GM23338 (cell line): ENCODE results near the gene ABCC3. TPM values are rescaled to one million over a fixed set of nuclear protein-coding genes. Genes with fewer than 3 reads are reported as not detected.

ENCODE experiments used
- ATAC-seq: fragments of 200-7000 bp; cut with Tn5 transposase; 3 replicates; pipeline ENCODE4 v1.9.1; 2020
- DNase-seq: peaks from one replicate; pipeline ENCODE4 v3.0.0-alpha.2; 2015; ENCODE audit warnings: low spot score
- H2AFZ ChIP-seq: fragments of 200-600 bp; sonication (generic); 2 replicates; pipeline ENCODE4 v1.8.0; 2016; ENCODE audit warnings: antibody characterized with exemption, mild to moderate bottlenecking, moderate library complexity
- H3F3A ChIP-seq: fragments of 200-600 bp; sonication (generic); replicated peaks from 2 replicates; pipeline ENCODE4 v1.8.0; 2017; ENCODE audit warnings: antibody characterized with exemption, mixed run types, low read depth
- H3K27ac ChIP-seq: fragments of 200-600 bp; sonication (generic); 2 replicates; pipeline ENCODE4 v1.6.1; 2016; ENCODE audit warnings: low read depth
- H3K27me3 ChIP-seq: fragments of 200-600 bp; sonication (generic); 2 replicates; pipeline ENCODE4 v1.8.0; 2016; ENCODE audit warnings: mild to moderate bottlenecking, mixed run types, moderate library complexity; ENCODE audit not compliant: insufficient read depth
- H3K36me3 ChIP-seq: fragments of 200-600 bp; sonication (generic); 2 replicates; pipeline ENCODE4 v1.8.0; 2016; ENCODE audit warnings: mild to moderate bottlenecking; ENCODE audit not compliant: insufficient read depth
- H3K4me1 ChIP-seq: fragments of 200-600 bp; sonication (generic); 2 replicates; pipeline ENCODE4 v1.8.0; 2016; ENCODE audit warnings: mild to moderate bottlenecking, moderate library complexity; ENCODE audit not compliant: insufficient read depth
- H3K4me2 ChIP-seq: fragments of 200-600 bp; sonication (generic); 2 replicates; pipeline ENCODE4 v1.7.1; 2017; ENCODE audit warnings: mixed run types
- H3K4me3 ChIP-seq: fragments of 200-600 bp; sonication (generic); 2 replicates; pipeline ENCODE4 v1.6.1; 2016; ENCODE audit warnings: mixed run types
- H3K79me2 ChIP-seq: fragments of 200-600 bp; sonication (generic); replicated peaks from 2 replicates; pipeline ENCODE4 v1.8.0; 2017; ENCODE audit warnings: mild to moderate bottlenecking; ENCODE audit not compliant: insufficient read depth
- H3K9me2 ChIP-seq: fragments of 200-600 bp; sonication (generic); 2 replicates; pipeline ENCODE4 v1.8.0; 2017; ENCODE audit not compliant: insufficient read depth
- H4K20me1 ChIP-seq: fragments of 200-600 bp; sonication (generic); replicated peaks from 2 replicates; pipeline ENCODE4 v1.8.0; 2017; ENCODE audit warnings: mild to moderate bottlenecking; ENCODE audit not compliant: insufficient read depth
- H3K27ac Mint-ChIP-seq: 2 replicates; pipeline ENCODE4 v1.8.0; 2020; ENCODE audit warnings: inconsistent platforms, mild to moderate bottlenecking, moderate library complexity, mixed read lengths
- H3K27me3 Mint-ChIP-seq: 3 replicates; pipeline ENCODE4 v1.8.0; 2022; ENCODE audit warnings: low read depth, mild to moderate bottlenecking, moderate library complexity, mixed read lengths, inconsistent platforms; ENCODE audit not compliant: insufficient read depth, poor library complexity
- H3K36me3 Mint-ChIP-seq: 3 replicates; pipeline ENCODE4 v1.8.0; 2021; ENCODE audit warnings: low read depth, mild to moderate bottlenecking, inconsistent platforms, moderate library complexity, mixed read lengths
- H3K4me1 Mint-ChIP-seq: 3 replicates; pipeline ENCODE4 v1.8.0; 2020; ENCODE audit warnings: mild to moderate bottlenecking, inconsistent platforms, mixed read lengths
- H3K4me3 Mint-ChIP-seq: 3 replicates; pipeline ENCODE4 v1.8.0; 2021; ENCODE audit warnings: moderate library complexity, mild to moderate bottlenecking, inconsistent platforms, mixed read lengths
- H3K9me3 Mint-ChIP-seq: 3 replicates; pipeline ENCODE4 v1.8.0; 2020; ENCODE audit warnings: moderate library complexity, mild to moderate bottlenecking, inconsistent platforms, mixed read lengths
- CREB1 ChIP-seq: fragments of 250-450 bp; sonication (Bioruptor Pico); IDR thresholded peaks from 2 replicates; pipeline ENCODE4 v1.5.0; 2020; ENCODE audit warnings: low read depth, mild to moderate bottlenecking, moderate library complexity
- EZH2 ChIP-seq: fragments of 200-600 bp; sonication (generic); IDR thresholded peaks from one replicate; pipeline ENCODE4 v1.8.0; 2017; ENCODE audit warnings: antibody characterized with exemption, mild to moderate bottlenecking, low read depth; ENCODE audit not compliant: unreplicated experiment
- EZH2phosphoT487 ChIP-seq: fragments of 200-600 bp; sonication (generic); IDR thresholded peaks from one replicate; pipeline ENCODE4 v1.8.1; 2018; ENCODE audit warnings: antibody characterized with exemption; ENCODE audit not compliant: unreplicated experiment
- JUNB ChIP-seq: IDR thresholded peaks from one replicate; pipeline ENCODE4 v1.6.1; 2016; ENCODE audit warnings: antibody characterized with exemption; ENCODE audit not compliant: unreplicated experiment
- NANOG ChIP-seq: IDR thresholded peaks from 2 replicates; pipeline ENCODE4 v1.6.1; 2016; ENCODE audit warnings: antibody characterized with exemption, borderline replicate concordance
- REST ChIP-seq: IDR thresholded peaks from one replicate; pipeline ENCODE4 v1.6.1; 2018; ENCODE audit warnings: antibody characterized with exemption; ENCODE audit not compliant: unreplicated experiment
- STAT1 ChIP-seq: IDR thresholded peaks from one replicate; pipeline ENCODE4 v1.6.1; 2016; ENCODE audit warnings: antibody characterized with exemption; ENCODE audit not compliant: unreplicated experiment
- ZNF114 ChIP-seq: fragments of 250-450 bp; sonication (Bioruptor Pico); IDR thresholded peaks from 2 replicates; pipeline ENCODE4 v1.5.0; 2020; ENCODE audit warnings: mild to moderate bottlenecking, moderate library complexity
- ZNF462 ChIP-seq: fragments of 250-450 bp; sonication (Bioruptor Pico); IDR thresholded peaks from 2 replicates; pipeline ENCODE4 v1.5.0; 2020; ENCODE audit warnings: mild to moderate bottlenecking, moderate library complexity
- polyA plus RNA-seq: library from polyadenylated mRNA; unstranded; fragments of >200 nt; fragmentation: Nextera tagmentation; extraction: Ambion mirVana; gene quantifications from 2 replicates; pipeline ENCODE4 v1.2.1, GENCODE V29; 2016
- total RNA-seq: library from RNA; depleted of rRNA; stranded (reverse); fragments of >200 nt; shearing (Covaris generic); gene quantifications from 2 replicates; pipeline ENCODE4 v1.2.3, GENCODE V29; 2014
- TF ChIP-seq, protein P1 (sequence below), 2 experiments: fragments of 200-600 bp in 1 of 2; sonication (generic) in 1 of 2; conservative IDR thresholded peaks; 2 replicates each; pipeline versions ENCODE4 v1.5.1 to v1.6.1; 2016 to 2017; ENCODE audit warnings: antibody characterized with exemption in 2 of 2, low read depth in 2 of 2, mild to moderate bottlenecking in 2 of 2, moderate library complexity in 1 of 2

Gene ABCC3
- total and polyA plus RNA-seq, 2 experiments from 2014 or later: not detected

DNA sequence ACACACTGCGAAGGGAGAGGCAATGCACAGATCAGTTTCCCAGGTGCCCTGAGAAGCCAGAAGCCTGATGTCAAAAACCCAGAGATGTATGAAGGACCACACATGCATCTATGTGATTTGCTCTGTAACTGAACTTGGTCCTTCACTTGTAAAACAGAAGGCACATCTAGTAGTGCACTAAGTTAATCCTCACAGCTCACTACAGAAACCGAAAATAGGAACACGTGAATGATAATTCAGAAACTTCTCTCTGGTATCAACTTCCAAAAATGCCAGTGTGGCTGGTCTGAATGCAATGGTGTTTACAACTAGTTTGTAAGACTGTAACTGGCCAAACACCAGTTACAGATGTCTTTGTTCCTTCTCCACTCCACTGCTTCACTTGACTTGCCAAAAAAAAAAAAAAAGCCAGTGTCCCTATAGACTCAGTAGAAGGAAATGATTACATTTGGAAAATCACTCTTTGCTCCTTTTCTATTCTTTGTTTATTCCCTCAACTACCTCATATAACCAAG lies 61.7 kb downstream of the ABCC3 start:
- H3K4me3 Mint-ChIP-seq: no peak overlapping the region
- no peaks in the 10 kb centered on the region for H3K4me1 ChIP-seq
- no peaks in the 10 kb centered on the region for H3K27me3 ChIP-seq
- no peak overlapping the region for H2AFZ ChIP-seq
- H3K36me3 Mint-ChIP-seq: peaks cover 70% of the 10 kb centered on the region
- H3K9me3 Mint-ChIP-seq: no peaks in the 10 kb centered on the region
- TF ChIP-seq STAT1 (no peak), JUNB (no peak), EZH2 (no peak), ZNF462 (CRISPR knock-in tag) (no peak), ZNF114 (CRISPR knock-in tag) (no peak)
- H3K27ac ChIP-seq: no peak overlapping the region
- H3K79me2 ChIP-seq: peaks cover 7% of the 10 kb centered on the region
- DNase-seq: no peak
- H3K4me2 ChIP-seq: no peak overlapping the region
- H3K27ac Mint-ChIP-seq: no peak overlapping the region
- H3K4me3 ChIP-seq: no peak overlapping the region
- no peaks in the 10 kb centered on the region for H3K27me3 Mint-ChIP-seq
- no peak for ATAC-seq
- peaks cover 45% of the 10 kb centered on the region for H3K36me3 ChIP-seq
- peaks cover 12% of the 10 kb centered on the region; the same call in 1 of the 2 replicates for H3F3A ChIP-seq
- no peaks in the 10 kb centered on the region for H3K9me2 ChIP-seq
- H4K20me1 ChIP-seq: peaks cover 15% of the 10 kb centered on the region
- H3K4me1 Mint-ChIP-seq: peaks cover under 1% of the 10 kb centered on the region; the same call in 1 of the 3 replicates

- Histone ChIP-seq H4K20me1 (peaks cover 21% of the 10 kb centered on the region), H3K4me2 (no peak overlapping the region), H3K79me2 (peaks cover 14% of the 10 kb centered on the region), H3F3A (peaks cover 6% of the 10 kb centered on the region; the same call in 1 of the 2 replicates), H3K4me1 (no peaks in the 10 kb centered on the region), H3K27ac (no peak overlapping the region), H3K36me3 (peaks cover 45% of the 10 kb centered on the region), H3K27me3 (no peaks in the 10 kb centered on the region), H3K4me3 (no peak overlapping the region), H2AFZ (no peak overlapping the region), H3K9me2 (no peaks in the 10 kb centered on the region)
- ATAC-seq: no peak
- Mint-ChIP-seq H3K9me3 (no peaks in the 10 kb centered on the region), H3K4me3 (no peak overlapping the region), H3K36me3 (peaks cover 70% of the 10 kb centered on the region), H3K4me1 (no peaks in the 10 kb centered on the region), H3K27me3 (no peaks in the 10 kb centered on the region), H3K27ac (no peak overlapping the region)
- no peak for DNase-seq
- TF ChIP-seq NANOG (no peak), CREB1 (CRISPR knock-in tag) (no peak), EZH2 (no peak), STAT1 (no peak), EZH2phosphoT487 (no peak), REST (no peak), JUNB (no peak)
- TF ChIP-seq, protein P1, sequence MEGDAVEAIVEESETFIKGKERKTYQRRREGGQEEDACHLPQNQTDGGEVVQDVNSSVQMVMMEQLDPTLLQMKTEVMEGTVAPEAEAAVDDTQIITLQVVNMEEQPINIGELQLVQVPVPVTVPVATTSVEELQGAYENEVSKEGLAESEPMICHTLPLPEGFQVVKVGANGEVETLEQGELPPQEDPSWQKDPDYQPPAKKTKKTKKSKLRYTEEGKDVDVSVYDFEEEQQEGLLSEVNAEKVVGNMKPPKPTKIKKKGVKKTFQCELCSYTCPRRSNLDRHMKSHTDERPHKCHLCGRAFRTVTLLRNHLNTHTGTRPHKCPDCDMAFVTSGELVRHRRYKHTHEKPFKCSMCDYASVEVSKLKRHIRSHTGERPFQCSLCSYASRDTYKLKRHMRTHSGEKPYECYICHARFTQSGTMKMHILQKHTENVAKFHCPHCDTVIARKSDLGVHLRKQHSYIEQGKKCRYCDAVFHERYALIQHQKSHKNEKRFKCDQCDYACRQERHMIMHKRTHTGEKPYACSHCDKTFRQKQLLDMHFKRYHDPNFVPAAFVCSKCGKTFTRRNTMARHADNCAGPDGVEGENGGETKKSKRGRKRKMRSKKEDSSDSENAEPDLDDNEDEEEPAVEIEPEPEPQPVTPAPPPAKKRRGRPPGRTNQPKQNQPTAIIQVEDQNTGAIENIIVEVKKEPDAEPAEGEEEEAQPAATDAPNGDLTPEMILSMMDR (conservative IDR thresholded peaks at IDR 0.05; ENCODE audit: low read depth in 2 of 2): no peak
These were observed 62.4 kb downstream of the ABCC3 start for GRCh38 chr17:50697062-50697461.
